Stimulated activated CD4-positive, alpha-beta T cell treated with anti-CD3 and anti-CD28 coated beads, Interleukin-2, amount 100 ng/mL, for 48 hours (primary cell): Measurements from ENCODE around the gene DAZAP2.
"Not testable (repeated sequence)": the region's sequence is repeated elsewhere in the genome, so short reads cannot be mapped to it uniquely, and the experiment has no call there.

Source experiments
- DNase-seq, 2 donors: peaks; one replicate each; pipeline ENCODE4 v3.0.0-alpha.2; 2020

DAZAP2 gene

DNA sequence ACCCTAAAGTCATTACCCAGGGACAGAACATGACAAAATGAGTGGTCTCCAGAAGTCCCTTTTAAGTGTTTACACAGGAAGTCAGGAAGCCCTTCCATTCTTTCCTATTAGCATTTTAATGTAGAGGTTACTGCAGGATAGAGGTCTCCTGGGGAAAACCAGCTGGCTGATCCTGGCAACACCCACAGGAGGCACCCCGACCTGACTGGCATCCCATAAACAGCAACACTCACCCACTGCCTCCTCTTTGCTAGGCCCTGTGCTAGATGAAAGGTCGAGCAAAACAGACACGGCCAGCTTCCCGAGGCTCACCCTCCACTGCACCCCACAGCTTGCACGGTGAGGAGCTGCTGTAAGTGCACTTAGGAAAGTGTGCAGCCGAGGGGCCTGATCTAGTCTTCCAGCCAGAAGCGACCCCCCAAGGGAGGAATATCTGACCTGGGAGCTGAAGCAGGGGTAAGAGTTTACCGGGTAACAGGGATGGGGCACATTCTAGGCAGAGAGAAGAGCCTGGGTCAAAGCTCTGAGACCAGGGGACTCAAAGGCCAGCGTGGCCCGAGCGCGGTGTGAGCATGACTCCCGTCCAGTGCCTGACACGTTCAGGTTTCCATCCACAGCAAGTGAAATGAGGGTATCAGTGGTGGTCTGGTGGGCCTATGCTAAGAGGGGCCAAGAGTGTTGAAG, 9.0 kb downstream of the DAZAP2 start:
- DNase-seq, result no peak

DNA sequence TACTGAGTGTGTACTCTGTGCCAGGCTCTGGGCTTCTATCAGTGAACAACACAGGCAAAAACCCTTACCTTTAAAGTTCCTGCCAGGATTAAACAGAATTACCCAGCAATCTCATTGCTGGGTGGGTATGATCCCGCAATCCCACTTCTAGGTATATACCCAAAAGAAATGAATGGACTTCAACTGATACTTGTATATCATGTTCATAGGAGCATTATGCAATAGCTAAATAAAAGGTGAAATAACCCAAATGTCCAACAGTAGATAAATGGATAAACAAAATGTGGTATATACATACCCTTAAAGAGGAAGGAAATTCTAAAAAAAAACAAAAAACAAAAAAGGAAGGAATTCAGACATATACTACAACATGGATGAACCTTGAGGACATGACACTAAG, 14.7 kb downstream of the DAZAP2 start:
- no peak for DNase-seq

DNA sequence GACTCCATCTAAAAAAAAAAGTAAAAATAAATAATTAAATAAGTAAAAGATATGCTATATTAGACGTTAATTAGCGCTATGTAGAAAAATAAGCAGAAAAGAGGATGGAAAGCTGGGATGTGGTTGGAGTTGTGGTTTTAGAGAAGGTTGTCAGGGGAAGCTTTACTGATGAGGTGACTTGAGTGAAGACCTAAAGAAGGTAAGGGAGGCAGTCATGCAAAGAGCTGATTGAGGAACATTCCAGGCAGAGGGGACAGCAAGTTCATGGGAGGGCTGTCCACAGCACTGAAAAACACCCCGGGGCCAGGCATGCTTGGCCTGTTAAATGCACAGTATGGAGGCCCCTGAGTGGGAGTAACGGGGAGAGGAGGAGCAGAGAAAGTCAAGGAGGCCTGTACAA, 15.9 kb downstream of the DAZAP2 start:
- no peak for DNase-seq

DNA sequence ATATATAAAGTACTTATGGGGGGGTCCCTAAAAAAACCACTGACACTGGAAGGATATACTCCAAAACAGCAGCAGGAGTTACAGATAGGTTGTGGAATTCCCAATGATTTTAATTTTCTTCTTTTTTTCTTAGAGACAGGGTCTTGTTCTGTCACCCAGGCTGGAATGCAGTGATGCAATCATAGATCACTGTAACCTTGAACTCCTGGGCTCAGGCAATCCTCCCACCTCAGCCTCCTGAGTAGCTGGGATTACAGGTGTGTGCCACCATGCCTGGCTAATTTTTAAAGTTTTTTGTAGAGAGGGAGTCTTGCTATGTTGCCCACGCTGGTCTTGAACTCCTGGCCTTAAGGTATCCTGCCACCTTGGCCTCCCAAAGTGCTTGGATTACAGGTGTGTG, 21.0 kb downstream of the DAZAP2 start:
- DNase-seq, result not testable (repeated sequence)

DNA sequence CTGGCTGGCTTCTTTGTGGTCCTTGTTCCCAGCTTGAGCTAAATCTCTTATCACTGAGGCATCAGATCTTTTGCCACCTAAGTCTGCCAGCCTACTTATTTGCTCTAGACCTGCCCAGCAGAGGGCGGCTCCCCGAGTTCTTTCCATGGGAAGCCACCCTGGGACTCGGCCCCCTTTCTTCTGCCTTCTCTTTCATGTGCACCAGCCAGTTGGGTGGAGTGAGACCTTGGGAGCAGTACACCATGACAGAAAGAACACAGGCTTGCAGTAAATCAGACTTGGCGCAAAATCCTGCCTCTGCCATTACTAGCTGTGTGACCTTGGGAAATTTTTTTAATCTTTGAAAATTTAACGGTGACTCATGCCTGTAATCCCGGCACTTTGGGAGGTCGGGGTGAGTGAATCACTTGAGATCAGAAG, 24.1 kb downstream of the DAZAP2 start:
- no peak for DNase-seq

DNA sequence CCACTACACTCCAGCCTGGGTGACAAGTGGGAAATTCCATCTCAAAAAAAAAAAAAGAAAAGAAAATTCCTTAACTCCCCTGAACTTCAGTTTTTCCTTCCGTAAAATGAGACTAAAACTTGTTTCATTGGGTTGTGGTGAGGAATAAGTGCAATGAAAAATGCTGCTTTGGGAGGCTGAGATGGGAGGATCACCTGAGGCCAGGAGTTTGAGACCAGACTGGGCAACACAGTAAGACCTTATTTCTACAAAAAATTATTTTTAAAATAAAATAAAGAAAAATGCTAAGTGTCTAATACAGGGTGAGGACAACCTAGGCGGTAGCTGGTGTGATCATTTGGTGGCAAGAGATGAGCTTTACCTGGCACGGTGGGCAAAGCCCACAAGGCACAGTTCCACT, 24.7 kb downstream of the DAZAP2 start:
- DNase-seq, result no peak

DNA sequence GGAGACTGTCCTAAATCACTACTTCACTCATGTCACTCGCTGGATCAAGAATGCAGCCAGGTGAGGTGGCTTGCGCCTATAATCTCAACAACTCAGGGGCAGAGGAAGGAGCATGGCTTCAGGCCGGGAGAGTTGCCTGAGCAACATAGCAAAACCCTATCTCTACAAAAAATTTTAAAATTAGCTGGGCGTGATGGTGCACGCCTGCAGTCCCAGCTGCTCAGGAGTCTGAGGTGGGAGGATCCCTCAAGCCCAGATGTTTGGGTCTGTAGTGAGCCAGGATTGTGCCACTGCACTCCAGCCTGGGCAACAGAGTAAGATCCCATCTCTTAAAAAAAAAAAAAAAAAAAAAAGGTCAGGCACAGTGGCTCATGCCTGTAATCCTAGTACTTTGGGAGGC, 25.7 kb downstream of the DAZAP2 start:
- DNase-seq, result no peak

DNA sequence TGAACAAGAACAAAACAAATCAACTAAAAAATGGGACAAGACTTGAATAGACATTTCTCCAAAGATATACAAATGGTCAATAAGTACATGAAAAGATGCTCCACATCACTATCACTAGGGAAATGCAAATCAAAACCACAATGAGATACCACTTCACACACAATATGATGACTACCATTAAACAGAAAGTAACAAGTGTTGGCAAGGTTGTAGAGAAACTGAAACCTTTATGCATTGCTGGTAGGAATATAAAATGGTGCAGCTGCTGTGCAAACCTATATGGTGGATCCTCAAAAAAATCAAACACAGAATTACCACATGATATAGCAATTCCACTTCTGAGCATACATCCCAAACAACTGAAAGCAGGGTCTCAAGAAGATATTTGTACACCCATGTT, 26.4 kb downstream of the DAZAP2 start:
- no peak for DNase-seq

DNA sequence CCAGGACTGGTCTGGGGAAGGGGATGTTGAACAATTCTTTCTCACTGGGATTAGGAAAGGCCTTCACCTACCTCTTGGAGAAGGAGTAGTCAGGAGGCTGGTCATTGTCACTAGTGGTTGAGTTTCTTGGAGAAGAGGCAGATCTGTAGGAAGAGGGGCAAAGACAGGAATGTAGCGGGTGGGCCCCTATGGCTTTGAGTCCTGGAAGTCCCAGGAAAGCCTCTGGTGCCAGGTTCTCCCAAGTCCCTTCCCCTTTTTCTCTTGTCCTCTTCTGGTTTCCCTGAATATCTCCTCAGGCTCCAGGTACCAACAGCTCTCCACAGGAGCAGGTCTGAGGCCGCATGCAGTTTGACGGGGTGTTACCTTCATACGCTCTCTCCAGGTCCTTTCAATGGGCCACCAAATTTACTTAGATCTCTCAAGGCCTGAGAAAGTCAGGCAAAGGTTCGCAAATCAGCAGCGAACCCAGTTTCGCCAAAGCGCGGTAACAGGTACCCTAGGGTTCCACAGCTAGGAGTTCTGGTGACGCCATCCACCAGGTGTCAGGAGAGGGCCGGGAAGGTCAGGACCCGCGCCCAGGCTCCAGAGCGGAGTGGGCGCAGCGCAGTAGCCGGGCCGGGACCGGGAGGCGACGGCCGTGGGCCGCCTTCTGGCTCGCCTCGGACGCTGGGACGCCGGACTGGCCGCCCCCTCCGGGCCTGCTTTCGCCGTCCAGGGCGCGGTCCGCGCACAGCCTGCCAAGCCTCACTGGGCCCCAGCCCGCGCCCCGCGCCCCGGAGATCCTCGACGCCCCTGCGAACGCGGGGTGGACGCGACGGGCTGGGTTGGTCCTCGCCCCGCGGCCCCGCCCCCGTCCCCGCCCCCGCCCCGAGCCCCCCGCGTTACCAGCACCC, 30.8 kb downstream of the DAZAP2 start:
- DNase-seq, result peak; percentile 42 to 56

DNA sequence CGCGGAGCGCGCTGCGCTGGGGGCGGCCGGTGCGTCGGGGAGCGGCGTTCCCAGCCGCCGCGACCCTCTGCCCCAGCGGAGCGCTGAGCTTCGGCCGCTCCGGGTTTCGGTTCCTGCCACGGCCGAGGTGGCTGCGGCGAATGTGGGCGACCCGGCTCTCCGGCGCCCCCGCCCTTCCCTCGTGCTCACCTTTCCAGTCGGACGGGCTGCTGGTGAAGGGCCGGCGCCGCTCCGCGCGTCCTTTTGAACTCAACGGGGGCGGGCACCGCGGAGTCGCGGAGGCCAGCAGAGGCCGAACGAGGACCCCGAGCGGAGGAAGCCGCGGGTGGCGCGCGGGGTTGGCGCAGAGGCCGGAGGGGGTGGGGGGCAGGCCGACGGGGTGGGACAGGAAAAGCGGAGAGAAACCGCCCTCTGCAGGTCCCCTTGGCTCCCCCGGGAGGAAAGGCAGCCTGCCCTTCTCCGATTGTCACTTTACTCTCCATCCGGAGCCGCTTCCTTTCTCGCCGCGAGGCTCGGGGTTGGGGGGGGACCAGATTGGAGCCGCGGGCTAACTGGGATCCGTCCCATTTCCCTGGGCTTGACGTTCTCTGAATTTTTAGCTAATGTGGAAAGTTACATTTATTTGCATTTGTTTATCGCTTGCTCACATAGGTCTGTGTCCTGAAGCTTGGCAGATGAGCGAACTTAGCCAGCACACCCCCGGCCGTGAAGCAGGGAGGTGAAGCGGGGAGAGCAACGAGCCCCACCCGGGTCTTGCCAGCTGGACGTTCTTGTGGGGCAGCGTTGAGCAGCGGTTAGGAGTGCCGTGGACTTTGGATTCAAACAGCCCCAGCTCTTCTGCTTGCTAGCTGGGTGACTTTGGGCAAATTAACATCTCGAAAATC, 31.7 kb downstream of the DAZAP2 start, which contains the start of gene SMAGP:
SMAGP (minus strand) TSS at position 349 of the 884 bp plus-strand sequence. CDS start 1,137 bp downstream, outside the sequence.
- DNase-seq, result peak in 1 of 2 donors; percentile 20

DNA sequence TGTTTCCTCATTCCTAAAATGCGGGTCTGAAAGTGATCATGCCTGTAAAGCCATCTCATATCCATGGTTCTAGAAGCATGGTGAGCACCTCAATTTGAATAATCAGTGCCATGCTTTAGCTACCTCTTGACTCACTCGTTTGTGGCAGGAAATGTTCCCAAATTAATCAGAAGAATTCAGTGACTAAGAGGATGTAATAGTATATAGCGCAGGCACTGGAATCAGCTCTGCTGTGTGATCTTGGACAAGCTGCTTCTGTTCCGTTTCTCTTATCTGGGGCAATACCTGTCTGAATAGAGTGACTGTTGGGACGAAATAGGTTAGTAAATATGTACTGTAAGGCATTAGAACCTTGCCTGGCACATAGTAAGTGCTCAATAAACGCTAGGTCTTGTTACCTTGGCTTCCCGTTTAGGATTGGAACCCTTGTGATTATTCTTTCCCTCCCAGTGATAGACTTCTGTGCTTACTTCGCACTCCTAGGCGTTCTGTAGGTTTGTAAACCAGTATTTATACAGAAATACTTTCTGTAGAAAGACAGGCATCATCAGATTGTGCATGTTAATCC, 32.4 kb downstream of the DAZAP2 start:
- no peak for DNase-seq

DNA sequence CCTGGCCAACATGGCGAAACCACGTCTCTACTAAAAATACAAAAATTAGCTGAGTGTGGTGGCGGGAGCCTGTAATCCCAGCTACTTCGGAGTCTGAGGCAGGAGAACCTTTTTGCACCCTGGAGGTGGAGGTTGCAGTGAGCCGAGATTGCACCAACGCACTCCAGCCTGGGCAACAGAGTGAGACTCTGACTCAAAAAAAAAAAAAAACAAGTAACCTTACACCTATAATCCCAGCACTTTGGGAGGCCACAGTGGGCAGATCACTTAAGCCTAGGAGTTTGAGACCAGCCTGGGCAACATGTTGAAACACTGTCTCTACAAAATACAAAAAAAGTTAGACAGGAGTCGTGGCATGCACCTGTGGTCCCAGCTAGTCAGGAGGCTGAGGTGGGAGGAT, 34.2 kb downstream of the DAZAP2 start:
- DNase-seq, result not testable (repeated sequence)

DNA sequence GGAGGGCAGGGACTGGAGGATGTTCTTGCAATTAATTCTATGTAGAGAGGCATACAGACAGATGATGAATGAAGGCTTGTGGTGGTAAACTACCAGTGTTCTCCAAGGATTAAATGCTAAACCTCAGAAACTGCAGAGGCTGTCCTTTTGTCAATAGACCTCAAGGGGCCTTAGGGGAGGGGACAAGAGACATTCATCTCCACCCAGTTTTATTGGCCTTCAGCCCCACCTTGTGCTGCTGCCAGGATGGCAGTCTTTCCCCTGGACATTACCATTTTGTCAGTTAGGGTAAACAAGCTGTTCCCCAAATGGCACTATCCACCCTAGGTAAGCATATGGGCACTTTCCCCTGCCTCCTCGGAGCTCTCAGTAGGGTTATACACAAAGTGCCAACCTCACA, 36.5 kb downstream of the DAZAP2 start:
- no peak for DNase-seq

DNA sequence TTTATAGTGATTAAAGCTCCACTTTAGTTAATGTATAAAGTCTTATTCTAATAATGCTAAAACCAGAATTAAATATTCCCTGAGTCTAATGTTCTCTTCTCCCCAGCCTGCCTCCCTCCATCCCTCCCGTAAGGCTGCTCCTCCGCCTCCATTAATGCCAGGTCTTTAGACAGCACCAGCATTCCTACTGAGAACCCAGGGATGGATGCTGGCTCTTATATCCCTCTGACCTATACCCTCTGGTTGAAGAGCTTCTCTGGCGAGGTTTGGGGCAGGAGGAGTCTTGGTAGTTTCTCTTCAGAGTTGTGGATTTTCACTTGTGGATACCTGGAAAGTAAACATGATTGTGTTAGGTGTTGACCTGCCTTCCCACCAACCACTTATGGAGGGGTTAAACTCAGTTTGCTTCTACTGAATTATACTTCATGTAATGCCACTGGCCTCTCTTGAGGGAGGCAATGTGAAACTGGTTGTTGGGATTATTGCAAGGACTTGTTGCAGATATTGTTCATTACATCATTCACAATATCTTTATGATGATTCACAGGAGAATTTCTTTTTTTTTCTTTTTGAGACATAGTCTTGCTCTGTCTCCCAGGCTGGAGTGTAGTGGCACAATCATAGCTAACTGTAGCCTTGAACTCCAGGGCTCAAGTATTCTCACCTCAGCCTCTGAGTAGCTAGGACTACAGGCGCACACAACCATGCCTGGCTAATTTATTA, 42.7 kb downstream of the DAZAP2 start:
- no peak for DNase-seq

DNA sequence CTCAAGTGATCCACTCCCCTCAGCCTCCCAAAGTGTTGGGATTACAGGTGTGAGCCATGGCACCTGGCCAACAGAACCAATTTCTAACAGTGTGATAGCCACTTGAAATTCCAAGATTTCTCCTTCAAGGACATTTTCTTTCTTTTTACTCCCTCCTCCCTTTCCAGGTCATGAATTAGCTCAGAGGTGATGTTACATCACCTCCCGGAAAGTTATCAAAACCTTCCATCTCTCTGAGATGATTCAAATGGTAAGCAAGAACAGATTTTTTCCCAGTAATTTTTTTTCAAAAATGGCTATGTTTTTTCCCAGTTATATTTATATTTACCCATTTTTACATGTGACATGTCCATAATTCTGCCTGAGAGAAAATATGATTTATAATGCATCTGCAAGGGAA, 47.2 kb downstream of the DAZAP2 start:
- no peak for DNase-seq

DNA sequence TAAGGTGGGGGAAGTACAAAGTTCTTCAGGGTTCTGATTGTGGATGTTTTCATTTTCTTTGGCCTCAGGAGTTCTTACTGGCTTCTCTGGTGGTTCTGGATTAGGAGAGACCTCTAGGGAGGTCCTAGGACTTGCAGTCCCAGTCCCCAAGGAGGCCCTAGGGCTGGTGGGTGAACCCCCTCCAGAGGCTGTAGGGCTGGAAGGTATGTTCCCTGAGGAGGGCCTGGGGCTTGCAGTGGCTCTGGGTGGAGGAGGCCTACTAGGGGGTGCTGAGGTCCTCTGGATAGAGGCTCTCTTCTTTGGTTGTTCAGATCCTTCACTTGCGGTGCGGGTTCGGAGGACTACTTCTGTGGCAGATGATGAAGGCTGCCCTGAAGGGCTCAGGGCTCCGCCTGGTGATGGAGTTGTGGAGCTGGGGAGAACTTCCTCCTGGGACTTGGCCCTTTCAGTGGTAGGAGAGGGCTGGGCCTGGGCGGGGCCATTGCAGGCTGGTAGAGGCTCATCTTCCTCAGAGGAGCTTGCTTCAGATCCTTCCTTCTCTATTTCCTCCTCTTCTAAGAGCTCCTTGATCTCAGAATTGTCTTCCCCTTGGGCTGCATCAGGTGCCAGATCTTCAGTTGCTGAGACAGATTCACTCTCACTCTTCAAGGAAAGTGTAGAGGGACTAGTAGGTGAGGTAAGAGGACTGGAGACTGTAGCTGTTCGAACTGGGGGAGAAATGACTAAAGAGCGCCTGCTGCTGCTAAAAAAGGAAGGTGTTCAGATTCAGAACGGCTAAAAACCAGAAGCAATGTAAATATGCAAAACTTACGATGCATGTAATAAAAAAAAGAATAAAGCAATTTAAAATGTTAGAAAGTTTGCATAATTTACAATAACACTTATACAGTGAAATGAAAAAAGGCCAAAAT, 53.2 kb downstream of the DAZAP2 start:
- DNase-seq, result not testable (repeated sequence)
